Measurements from ENCODE around the gene DGKH.

GRCh38 chr13:42170029-42170428 lies 121.6 kb downstream of the DGKH start:
- TF ChIP-seq CTCF (IDR thresholded peaks at IDR 0.05; ENCODE audit: poor library complexity) (no peak), EZH2phosphoT487 (IDR thresholded peaks at IDR 0.05; ENCODE audit: low read depth, severe bottlenecking, unreplicated experiment) (no peak)
